ENCODE results near the gene GORASP2. TPM values are rescaled to one million over a fixed set of nuclear protein-coding genes. Genes with fewer than 3 reads are reported as not detected.

The GORASP2 gene
- total RNA-seq, 1 donor from 2014 or later, result 67.1 TPM

DNA sequence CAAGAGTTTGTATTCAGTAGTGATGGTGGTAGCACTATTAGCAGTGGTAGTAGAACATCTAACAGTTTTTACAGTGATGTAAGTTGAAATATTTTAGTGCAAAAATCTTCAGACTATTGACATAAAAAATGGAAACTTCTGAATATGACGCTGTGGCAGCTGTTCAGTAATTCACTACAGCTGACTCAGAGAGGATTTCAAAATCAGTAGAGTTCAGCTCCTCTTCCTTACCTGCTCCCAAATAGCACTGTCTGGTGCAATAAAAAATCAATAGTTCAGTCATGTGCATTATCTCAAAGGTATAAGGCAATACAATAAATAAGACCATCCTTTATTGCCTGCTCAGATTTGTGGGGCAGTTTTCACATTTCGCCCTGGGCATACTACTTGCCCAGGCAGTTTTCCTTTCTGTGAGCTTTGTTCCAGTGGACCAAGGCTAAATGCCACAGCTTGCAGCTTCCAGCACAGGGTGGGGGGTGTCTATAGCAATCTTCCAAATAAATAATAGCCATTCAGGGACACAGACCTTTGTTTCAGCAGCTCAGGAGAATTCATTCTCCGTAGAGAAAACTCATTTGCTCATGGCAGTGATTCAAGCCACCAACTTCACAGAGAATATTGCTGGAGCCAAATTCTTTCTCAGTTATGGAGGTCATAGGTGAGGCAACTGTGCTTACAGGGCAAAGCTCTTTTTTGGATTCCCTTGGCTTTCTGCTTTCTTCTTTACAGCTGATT lies 33.9 kb upstream of the GORASP2 start:
- no peaks in the 10 kb centered on the region for H3K27me3 ChIP-seq
- peaks cover 3% of the 10 kb centered on the region for H3K9me3 Mint-ChIP-seq
- H3K27ac Mint-ChIP-seq, result no peak overlapping the region
- peaks cover 4% of the 10 kb centered on the region for H3K4me1 Mint-ChIP-seq
- no peaks in the 10 kb centered on the region for H3K9me3 ChIP-seq (ENCODE audit: low read depth)
- H3K36me3 ChIP-seq, result no peaks in the 10 kb centered on the region
- TF ChIP-seq EZH2 (IDR thresholded peaks at IDR 0.05) (no peak), EZH2phosphoT487 (IDR thresholded peaks at IDR 0.05) (no peak)
- H3K79me2 ChIP-seq (ENCODE audit: low read depth), result no peaks in the 10 kb centered on the region
- H3K36me3 Mint-ChIP-seq, result no peaks in the 10 kb centered on the region
- peaks cover 5% of the 10 kb centered on the region for H3F3A ChIP-seq (ENCODE audit: low read depth)
- H4K20me1 ChIP-seq (ENCODE audit: low read depth), result no peaks in the 10 kb centered on the region
- H3K4me3 ChIP-seq, result no peak overlapping the region
- H2AFZ ChIP-seq (replicated peaks), result no peak overlapping the region
- H3K27ac ChIP-seq, result no peak overlapping the region
- no peak overlapping the region for H3K4me2 ChIP-seq
- H3K9ac ChIP-seq, result no peak overlapping the region
- H3K4me1 ChIP-seq, result peaks cover 7% of the 10 kb centered on the region
- H3K4me3 Mint-ChIP-seq, result no peak overlapping the region
- peaks cover 2% of the 10 kb centered on the region for H3K27me3 Mint-ChIP-seq (ENCODE audit: insufficient read depth, low read depth)
- DNase-seq (ENCODE audit: low spot score), result no peak

DNA sequence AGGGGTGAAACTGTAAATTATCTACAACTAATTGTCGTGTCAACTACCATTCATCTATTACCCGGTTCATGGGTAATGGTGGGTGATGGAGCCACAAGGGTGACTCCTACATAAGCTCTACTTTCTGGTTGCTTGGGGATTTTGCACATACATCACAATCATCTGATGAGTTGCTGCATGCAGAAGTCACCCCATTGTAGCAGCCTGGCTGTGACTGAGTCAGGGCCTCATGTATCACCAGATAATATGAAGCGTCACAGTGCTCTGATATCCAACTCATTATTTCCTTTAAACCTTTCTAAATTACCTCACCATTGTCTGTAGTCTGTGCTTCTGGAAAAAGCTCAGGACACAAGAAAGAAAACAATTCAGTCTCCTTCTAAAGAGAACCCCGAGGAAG lies 32.4 kb upstream of the GORASP2 start:
- TF ChIP-seq, protein P1, sequence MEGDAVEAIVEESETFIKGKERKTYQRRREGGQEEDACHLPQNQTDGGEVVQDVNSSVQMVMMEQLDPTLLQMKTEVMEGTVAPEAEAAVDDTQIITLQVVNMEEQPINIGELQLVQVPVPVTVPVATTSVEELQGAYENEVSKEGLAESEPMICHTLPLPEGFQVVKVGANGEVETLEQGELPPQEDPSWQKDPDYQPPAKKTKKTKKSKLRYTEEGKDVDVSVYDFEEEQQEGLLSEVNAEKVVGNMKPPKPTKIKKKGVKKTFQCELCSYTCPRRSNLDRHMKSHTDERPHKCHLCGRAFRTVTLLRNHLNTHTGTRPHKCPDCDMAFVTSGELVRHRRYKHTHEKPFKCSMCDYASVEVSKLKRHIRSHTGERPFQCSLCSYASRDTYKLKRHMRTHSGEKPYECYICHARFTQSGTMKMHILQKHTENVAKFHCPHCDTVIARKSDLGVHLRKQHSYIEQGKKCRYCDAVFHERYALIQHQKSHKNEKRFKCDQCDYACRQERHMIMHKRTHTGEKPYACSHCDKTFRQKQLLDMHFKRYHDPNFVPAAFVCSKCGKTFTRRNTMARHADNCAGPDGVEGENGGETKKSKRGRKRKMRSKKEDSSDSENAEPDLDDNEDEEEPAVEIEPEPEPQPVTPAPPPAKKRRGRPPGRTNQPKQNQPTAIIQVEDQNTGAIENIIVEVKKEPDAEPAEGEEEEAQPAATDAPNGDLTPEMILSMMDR (IDR thresholded peaks at IDR 0.05), result no peak
- no peak for TF ChIP-seq EZH2 (IDR thresholded peaks at IDR 0.05)
- no peak for TF ChIP-seq EZH2phosphoT487 (IDR thresholded peaks at IDR 0.05)
- no peaks in the 10 kb centered on the region for H3K27me3 ChIP-seq
- H3K79me2 ChIP-seq (ENCODE audit: low read depth), result no peaks in the 10 kb centered on the region
- H3F3A ChIP-seq (ENCODE audit: low read depth), result peaks cover 5% of the 10 kb centered on the region
- Mint-ChIP-seq H3K4me3 (no peak overlapping the region), H3K27ac (no peak overlapping the region), H3K27me3 (ENCODE audit: insufficient read depth, low read depth) (peaks cover 2% of the 10 kb centered on the region), H3K9me3 (peaks cover 3% of the 10 kb centered on the region), H3K36me3 (no peaks in the 10 kb centered on the region), H3K4me1 (peaks cover 4% of the 10 kb centered on the region)
- no peak overlapping the region for H3K9ac ChIP-seq
- no peak for DNase-seq (ENCODE audit: low spot score)
- H3K9me3 ChIP-seq (ENCODE audit: low read depth), result no peaks in the 10 kb centered on the region
- no peaks in the 10 kb centered on the region for H4K20me1 ChIP-seq (ENCODE audit: low read depth)
- H3K4me1 ChIP-seq, result peaks cover 7% of the 10 kb centered on the region
- H3K36me3 ChIP-seq, result no peaks in the 10 kb centered on the region
- H3K4me2 ChIP-seq, result no peak overlapping the region
- H3K4me3 ChIP-seq, result no peak overlapping the region
- no peak overlapping the region for H2AFZ ChIP-seq (replicated peaks)
- H3K27ac ChIP-seq, result no peak overlapping the region

DNA sequence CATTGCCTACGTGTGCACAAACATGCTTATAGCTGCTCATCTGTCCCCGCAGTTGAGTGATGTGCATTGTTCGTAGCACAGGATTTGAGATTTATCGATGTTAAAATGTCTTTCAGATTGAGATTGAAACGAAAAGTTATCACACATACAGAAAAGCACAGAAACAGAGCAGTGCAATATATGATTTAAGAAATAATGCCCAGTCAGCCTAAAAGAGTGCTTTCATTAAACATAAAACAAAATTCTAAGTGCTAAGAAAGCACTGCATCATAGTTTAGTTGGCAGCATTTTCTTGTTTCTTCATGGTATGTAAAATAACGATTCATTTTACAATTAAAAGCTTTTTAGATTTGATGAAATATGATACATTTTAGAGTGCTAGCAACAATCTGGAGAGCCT lies 31.9 kb upstream of the GORASP2 start:
- H3K4me3 Mint-ChIP-seq, result no peak overlapping the region
- H3K36me3 ChIP-seq, result no peaks in the 10 kb centered on the region
- no peak overlapping the region for H3K27ac Mint-ChIP-seq

More for the DNA sequence above, 31.9 kb upstream of the GORASP2 start:
- H3K27ac ChIP-seq, result no peak overlapping the region
- H4K20me1 ChIP-seq (ENCODE audit: low read depth), result no peaks in the 10 kb centered on the region
- no peak overlapping the region for H3K4me2 ChIP-seq
- TF ChIP-seq EZH2phosphoT487 (IDR thresholded peaks at IDR 0.05) (no peak), EZH2 (IDR thresholded peaks at IDR 0.05) (no peak)
- TF ChIP-seq, protein P1 (IDR thresholded peaks at IDR 0.05), result no peak
- no peak overlapping the region for H2AFZ ChIP-seq (replicated peaks)
- peaks cover 4% of the 10 kb centered on the region for H3K4me1 Mint-ChIP-seq
- no peaks in the 10 kb centered on the region for H3K9me3 ChIP-seq (ENCODE audit: low read depth)
- no peak for DNase-seq (ENCODE audit: low spot score)
- H3K79me2 ChIP-seq (ENCODE audit: low read depth), result no peaks in the 10 kb centered on the region
- peaks cover 7% of the 10 kb centered on the region for H3K4me1 ChIP-seq
- H3K36me3 Mint-ChIP-seq, result no peaks in the 10 kb centered on the region
- no peaks in the 10 kb centered on the region for H3K27me3 ChIP-seq
- H3F3A ChIP-seq (ENCODE audit: low read depth), result peaks cover 5% of the 10 kb centered on the region
- H3K9ac ChIP-seq, result no peak overlapping the region
- H3K27me3 Mint-ChIP-seq (ENCODE audit: insufficient read depth, low read depth), result peaks cover 2% of the 10 kb centered on the region
- no peak overlapping the region for H3K4me3 ChIP-seq
- H3K9me3 Mint-ChIP-seq, result peaks cover 3% of the 10 kb centered on the region

All from neural progenitor cell (in vitro differentiated cells).